DND-41 (cell line): Measurements from ENCODE around the gene DLL3.

Experiments
- CTCF ChIP-seq: IDR thresholded peaks from 2 replicates; pipeline ENCODE4 v1.5.1; 2012; ENCODE audit warnings: borderline replicate concordance, low read length, moderate library complexity, mild to moderate bottlenecking; ENCODE audit not compliant: poor library complexity, severe bottlenecking; ENCODE audit errors: extremely low read depth
- EZH2 ChIP-seq: IDR thresholded peaks from 3 replicates; pipeline ENCODE4 v1.6.1; 2012; ENCODE audit warnings: borderline replicate concordance, low read depth, mild to moderate bottlenecking, moderate library complexity, low read length, inconsistent platforms; ENCODE audit not compliant: severe bottlenecking

GRCh38 chr19:39467941-39468340, 30.8 kb upstream of the DLL3 start:
- TF ChIP-seq CTCF (no peak), EZH2 (no peak)
